T-helper 1 cell treated with Interleukin-12 subunit alpha and Interleukin-12 subunit beta and Interleukin-4 antibody, amounts not matched to agents 30 μg/mL and 1 μg/mL, for 36 hours (primary cell): ENCODE measurements around the gene TAF11L12.
"Not testable (repeated sequence)": the region's sequence is repeated elsewhere in the genome, so short reads cannot be mapped to it uniquely, and the experiment has no call there.

Source experiments
- H3K27ac Mint-ChIP-seq: one replicate; pipeline ENCODE4 v1.8.0; 2021; ENCODE audit warnings: mild to moderate bottlenecking, mixed read lengths
- H3K27me3 Mint-ChIP-seq: one replicate; pipeline ENCODE4 v1.8.0; 2021; ENCODE audit warnings: low read depth, mixed read lengths
- H3K36me3 Mint-ChIP-seq: one replicate; pipeline ENCODE4 v1.8.0; 2021; ENCODE audit warnings: low read depth, mixed read lengths
- H3K4me1 Mint-ChIP-seq: one replicate; pipeline ENCODE4 v1.8.0; 2021; ENCODE audit warnings: low read depth, mixed read lengths
- H3K4me3 Mint-ChIP-seq: one replicate; pipeline ENCODE4 v1.8.0; 2021; ENCODE audit warnings: mild to moderate bottlenecking, moderate library complexity, mixed read lengths
- H3K9me3 Mint-ChIP-seq: one replicate; pipeline ENCODE4 v1.8.0; 2021; ENCODE audit warnings: mixed read lengths

Gene TAF11L12

DNA sequence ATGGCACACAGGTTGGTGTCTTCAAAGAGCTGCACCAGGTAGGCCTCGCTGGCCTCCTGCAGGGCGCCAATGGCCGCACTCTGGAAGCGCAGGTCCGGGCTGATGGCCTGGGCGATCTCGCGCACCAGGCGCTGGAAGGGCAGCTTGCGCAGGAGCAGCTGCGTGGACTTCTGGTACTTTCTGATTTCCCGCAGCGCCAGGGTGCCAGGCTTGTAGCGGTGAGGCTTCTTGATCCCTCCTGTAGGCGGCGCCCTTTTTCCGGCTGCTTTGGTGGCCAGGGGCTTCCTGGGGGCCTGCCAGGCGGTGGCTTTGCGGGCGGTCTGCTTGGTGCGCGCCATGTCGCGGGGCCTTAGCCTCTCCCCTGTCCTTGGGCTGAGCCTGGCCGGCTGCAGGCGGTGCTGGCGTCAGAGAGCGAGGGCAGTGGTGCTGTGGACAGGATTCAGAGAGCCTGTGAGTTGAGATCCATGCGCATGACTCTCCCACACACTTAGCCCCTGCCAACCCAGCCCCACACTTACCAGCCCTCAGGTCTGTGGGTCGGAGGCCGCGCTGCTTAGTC, 45.1 kb downstream of the TAF11L12 start:
- not testable (repeated sequence) for H3K27me3 Mint-ChIP-seq, H3K4me3 Mint-ChIP-seq, H3K27ac Mint-ChIP-seq, H3K4me1 Mint-ChIP-seq, H3K36me3 Mint-ChIP-seq
- H3K9me3 Mint-ChIP-seq = peaks cover 26% of the 10 kb centered on the region

DNA sequence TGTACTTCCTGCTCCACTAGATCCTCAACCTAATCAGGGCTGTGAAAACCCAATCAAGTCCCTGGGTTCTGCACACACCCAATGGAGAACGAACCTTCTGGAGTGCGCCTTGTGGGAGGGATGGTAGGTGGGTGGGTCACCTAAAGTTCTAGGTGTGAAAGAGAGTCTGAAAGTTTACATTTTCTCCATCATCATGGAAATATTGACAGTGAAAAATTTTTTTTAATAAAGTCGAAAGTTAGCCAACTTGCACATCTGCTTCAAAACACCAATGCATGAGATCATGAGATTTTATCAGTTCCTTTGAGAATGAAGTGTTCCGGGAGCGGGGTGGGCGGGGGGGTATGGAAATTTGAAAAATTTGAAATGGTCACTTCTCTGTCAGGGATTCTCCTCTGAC, 45.7 kb downstream of the TAF11L12 start:
- no peaks in the 10 kb centered on the region for H3K27me3 Mint-ChIP-seq

More for the DNA sequence above, 45.7 kb downstream of the TAF11L12 start:
- peaks cover 29% of the 10 kb centered on the region for H3K9me3 Mint-ChIP-seq
- H3K27ac Mint-ChIP-seq = no peak overlapping the region
- H3K4me3 Mint-ChIP-seq = no peak overlapping the region
- no peaks in the 10 kb centered on the region for H3K4me1 Mint-ChIP-seq
- no peaks in the 10 kb centered on the region for H3K36me3 Mint-ChIP-seq
